ENCODE results near the gene SLC41A2.
"Not testable (repeated sequence)": the region's sequence is repeated elsewhere in the genome, so short reads cannot be mapped to it uniquely, and the experiment has no call there.

Gene SLC41A2

DNA sequence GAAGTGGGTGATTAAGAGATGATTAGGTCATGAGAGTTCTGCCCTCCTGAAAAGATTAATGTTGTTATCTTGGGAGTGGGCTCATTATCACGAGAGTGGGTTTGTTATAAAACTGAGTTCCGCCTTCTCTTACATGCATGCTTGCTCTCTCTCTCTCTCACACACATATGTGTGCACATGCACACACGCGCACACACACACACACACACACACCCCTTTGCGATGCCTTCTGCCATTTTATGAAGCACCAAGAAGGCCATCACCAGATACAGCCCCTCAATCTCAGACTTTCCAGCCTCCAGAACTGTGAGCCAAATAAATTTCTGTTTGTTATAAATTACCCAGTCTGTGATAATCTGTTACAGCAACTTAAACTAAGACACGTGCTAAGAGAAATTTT is 5.7 kb upstream of the SLC41A2 start:
- H3K27ac ChIP-seq (ENCODE audit: low read length): no peak overlapping the region
- no peak overlapping the region for H3K4me3 ChIP-seq (ENCODE audit: low read depth in 1 of 2, low read length in 2 of 2)
- H3K4me1 ChIP-seq (ENCODE audit: control insufficient read depth in 1 of 2, insufficient read depth in 2 of 2, low read length in 2 of 2): peaks cover 6 to 8% of the 10 kb centered on the region in 2 donors
- no peaks in the 10 kb centered on the region for H3K27me3 ChIP-seq (ENCODE audit: low read depth, low read length)
- no peaks in the 10 kb centered on the region for H3K9me3 ChIP-seq (ENCODE audit: control insufficient read depth in 1 of 2, low read length in 2 of 2)
- no peaks in the 10 kb centered on the region for H3K36me3 ChIP-seq (ENCODE audit: control insufficient read depth in 1 of 2, insufficient read depth in 2 of 2, low read length in 2 of 2)

DNA sequence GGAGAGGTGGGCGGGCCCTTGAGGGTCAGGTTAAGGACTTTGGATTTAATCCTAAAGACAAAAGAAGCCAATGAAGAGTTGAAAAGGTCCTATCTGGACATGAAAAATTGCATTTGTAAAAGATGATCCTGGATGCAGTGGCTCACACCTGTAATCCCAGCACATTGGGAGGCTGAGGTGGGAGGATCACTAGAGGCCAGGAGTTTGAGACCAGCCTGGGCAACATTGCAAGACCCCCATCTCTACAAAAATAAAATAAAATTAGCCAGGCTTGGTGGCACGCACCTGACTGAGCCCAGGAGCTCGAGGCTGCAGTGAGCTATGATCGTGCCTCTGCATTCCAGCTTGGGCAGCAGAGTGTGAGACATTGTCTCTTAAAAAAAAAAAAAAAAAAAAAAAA is 2.4 kb upstream of the SLC41A2 start:
- peaks cover 6 to 9% of the 10 kb centered on the region in 2 donors for H3K4me1 ChIP-seq (ENCODE audit: control insufficient read depth in 1 of 2, insufficient read depth in 2 of 2, low read length in 2 of 2)
- no peaks in the 10 kb centered on the region for H3K36me3 ChIP-seq (ENCODE audit: control insufficient read depth in 1 of 2, insufficient read depth in 2 of 2, low read length in 2 of 2)
- H3K4me3 ChIP-seq (ENCODE audit: low read depth in 1 of 2, low read length in 2 of 2): no peak overlapping the region
- H3K9me3 ChIP-seq (ENCODE audit: control insufficient read depth in 1 of 2, low read length in 2 of 2): no peaks in the 10 kb centered on the region
- H3K27me3 ChIP-seq (ENCODE audit: low read depth, low read length): no peaks in the 10 kb centered on the region
- H3K27ac ChIP-seq (ENCODE audit: low read length): no peak overlapping the region

DNA sequence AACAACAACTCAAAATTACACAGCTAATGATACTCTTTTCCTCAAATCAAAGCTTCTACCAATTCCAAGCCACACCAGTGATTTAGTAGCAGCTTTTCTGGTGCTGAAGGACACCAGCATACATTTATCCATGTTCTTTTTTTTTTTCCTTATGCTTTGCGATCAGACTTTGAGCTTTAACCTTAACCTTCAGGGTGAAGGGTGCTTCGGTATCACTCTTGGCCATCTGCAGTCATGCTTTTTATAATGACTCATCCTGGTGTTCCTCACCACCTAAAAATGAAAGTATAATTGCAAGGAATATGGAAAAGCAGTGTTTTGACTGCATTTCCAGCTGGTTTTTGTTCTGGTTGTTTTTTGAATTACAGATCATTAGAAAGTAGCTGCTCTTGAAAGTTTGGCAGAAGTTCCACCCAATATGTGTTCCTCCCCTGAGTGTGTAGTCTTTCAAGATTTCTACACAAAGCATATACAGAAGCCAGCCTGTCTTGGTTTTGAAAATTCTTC is 1.3 kb upstream of the SLC41A2 start:
- no peaks in the 10 kb centered on the region for H3K36me3 ChIP-seq (ENCODE audit: control insufficient read depth in 1 of 2, insufficient read depth in 2 of 2, low read length in 2 of 2)
- H3K27me3 ChIP-seq (ENCODE audit: low read depth, low read length): no peaks in the 10 kb centered on the region
- peaks cover 6 to 9% of the 10 kb centered on the region in 2 donors for H3K4me1 ChIP-seq (ENCODE audit: control insufficient read depth in 1 of 2, insufficient read depth in 2 of 2, low read length in 2 of 2)
- H3K9me3 ChIP-seq (ENCODE audit: control insufficient read depth in 1 of 2, low read length in 2 of 2): no peaks in the 10 kb centered on the region
- H3K4me3 ChIP-seq (ENCODE audit: low read depth in 1 of 2, low read length in 2 of 2): peak overlapping the region in 1 of 2 donors; percentile 71
- H3K27ac ChIP-seq (ENCODE audit: low read length): peak overlapping the region; percentile 75

DNA sequence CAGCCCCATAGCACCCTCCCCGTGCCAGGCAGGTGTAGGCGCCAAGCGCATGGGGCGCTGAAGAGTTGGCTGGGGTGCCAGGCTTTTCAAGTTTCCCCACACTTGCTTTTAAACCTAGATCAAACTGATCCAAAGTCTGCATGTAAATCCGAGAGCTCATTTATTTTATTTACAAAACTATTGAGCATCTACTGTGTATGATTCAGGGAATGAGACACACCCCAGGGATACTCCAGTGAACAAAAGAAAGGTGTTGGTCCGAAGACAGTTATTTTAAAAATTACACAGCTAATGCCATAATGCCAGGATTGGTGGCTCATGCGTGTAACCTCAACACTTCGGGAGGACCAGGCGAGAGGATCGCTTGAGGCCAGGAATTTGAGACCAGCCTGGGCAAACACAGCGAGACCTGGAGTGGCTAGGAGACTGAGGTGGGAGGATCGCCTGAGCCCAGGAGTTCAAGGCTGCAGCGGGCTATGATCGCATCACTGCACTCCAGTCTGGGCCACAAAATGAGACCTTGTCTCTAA is 780 bp upstream of the SLC41A2 start:
- Histone ChIP-seq H3K27ac (ENCODE audit: low read length) (peak overlapping the region; percentile 75), H3K36me3 (ENCODE audit: control insufficient read depth in 1 of 2, insufficient read depth in 2 of 2, low read length in 2 of 2) (no peaks in the 10 kb centered on the region), H3K9me3 (ENCODE audit: control insufficient read depth in 1 of 2, low read length in 2 of 2) (no peaks in the 10 kb centered on the region), H3K4me1 (ENCODE audit: control insufficient read depth in 1 of 2, insufficient read depth in 2 of 2, low read length in 2 of 2) (peaks cover 6 to 9% of the 10 kb centered on the region in 2 donors), H3K27me3 (ENCODE audit: low read depth, low read length) (no peaks in the 10 kb centered on the region), H3K4me3 (ENCODE audit: low read depth in 1 of 2, low read length in 2 of 2) (peak overlapping the region; percentile 56 to 71)

DNA sequence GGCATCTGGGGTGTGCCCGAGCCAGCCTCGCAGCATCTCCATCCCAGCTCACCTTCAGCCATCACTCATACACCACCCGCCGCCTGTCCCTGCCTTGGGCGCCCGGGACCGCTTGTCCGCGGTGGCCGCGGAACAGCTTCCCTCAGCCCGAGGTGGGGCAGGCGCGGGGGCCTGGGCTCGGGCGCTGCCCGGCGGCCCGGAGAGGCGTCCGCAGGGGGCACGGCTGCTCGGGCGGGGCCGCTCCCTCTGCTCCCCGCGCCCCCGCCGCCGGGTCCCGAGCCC is 430 bp downstream of the SLC41A2 start:
- Histone ChIP-seq H3K27ac (ENCODE audit: low read length) (no peak overlapping the region), H3K27me3 (ENCODE audit: low read depth, low read length) (no peaks in the 10 kb centered on the region), H3K4me3 (ENCODE audit: low read depth in 1 of 2, low read length in 2 of 2) (peak overlapping the region; percentile 68 to 71), H3K4me1 (ENCODE audit: control insufficient read depth in 1 of 2, insufficient read depth in 2 of 2, low read length in 2 of 2) (peaks cover 6 to 9% of the 10 kb centered on the region in 2 donors), H3K9me3 (ENCODE audit: control insufficient read depth in 1 of 2, low read length in 2 of 2) (no peaks in the 10 kb centered on the region), H3K36me3 (ENCODE audit: control insufficient read depth in 1 of 2, insufficient read depth in 2 of 2, low read length in 2 of 2) (no peaks in the 10 kb centered on the region)

- peak overlapping the region; percentile 68 to 71 for H3K4me3 ChIP-seq (ENCODE audit: low read depth in 1 of 2, low read length in 2 of 2)
- peaks cover 6 to 9% of the 10 kb centered on the region in 2 donors for H3K4me1 ChIP-seq (ENCODE audit: control insufficient read depth in 1 of 2, insufficient read depth in 2 of 2, low read length in 2 of 2)
- no peaks in the 10 kb centered on the region for H3K27me3 ChIP-seq (ENCODE audit: low read depth, low read length)
- H3K9me3 ChIP-seq (ENCODE audit: control insufficient read depth in 1 of 2, low read length in 2 of 2): no peaks in the 10 kb centered on the region
- no peaks in the 10 kb centered on the region for H3K36me3 ChIP-seq (ENCODE audit: control insufficient read depth in 1 of 2, insufficient read depth in 2 of 2, low read length in 2 of 2)
- no peak overlapping the region for H3K27ac ChIP-seq (ENCODE audit: low read length)
Observed at GRCh38 chr12:104956870-104957718, 996 bp downstream of the SLC41A2 start.

- Histone ChIP-seq H3K27me3 (ENCODE audit: low read depth, low read length) (no peaks in the 10 kb centered on the region), H3K4me1 (ENCODE audit: control insufficient read depth in 1 of 2, insufficient read depth in 2 of 2, low read length in 2 of 2) (peaks cover 6 to 9% of the 10 kb centered on the region in 2 donors), H3K4me3 (ENCODE audit: low read depth in 1 of 2, low read length in 2 of 2) (no peak overlapping the region), H3K36me3 (ENCODE audit: control insufficient read depth in 1 of 2, insufficient read depth in 2 of 2, low read length in 2 of 2) (no peaks in the 10 kb centered on the region), H3K27ac (ENCODE audit: low read length) (no peak overlapping the region), H3K9me3 (ENCODE audit: control insufficient read depth in 1 of 2, low read length in 2 of 2) (no peaks in the 10 kb centered on the region)
Observed at GRCh38 chr12:104955703-104956102, 2.4 kb downstream of the SLC41A2 start.

GRCh38 chr12:104953323-104953722 is 4.8 kb downstream of the SLC41A2 start:
- no peaks in the 10 kb centered on the region for H3K27me3 ChIP-seq (ENCODE audit: low read depth, low read length)
- peak overlapping the region; percentile 64 for H3K27ac ChIP-seq (ENCODE audit: low read length)
- H3K36me3 ChIP-seq (ENCODE audit: control insufficient read depth in 1 of 2, insufficient read depth in 2 of 2, low read length in 2 of 2): no peaks in the 10 kb centered on the region
- H3K4me3 ChIP-seq (ENCODE audit: low read depth in 1 of 2, low read length in 2 of 2): no peak overlapping the region
- H3K4me1 ChIP-seq (ENCODE audit: control insufficient read depth in 1 of 2, insufficient read depth in 2 of 2, low read length in 2 of 2): no peaks in the 10 kb centered on the region
- no peaks in the 10 kb centered on the region for H3K9me3 ChIP-seq (ENCODE audit: control insufficient read depth in 1 of 2, low read length in 2 of 2)

DNA sequence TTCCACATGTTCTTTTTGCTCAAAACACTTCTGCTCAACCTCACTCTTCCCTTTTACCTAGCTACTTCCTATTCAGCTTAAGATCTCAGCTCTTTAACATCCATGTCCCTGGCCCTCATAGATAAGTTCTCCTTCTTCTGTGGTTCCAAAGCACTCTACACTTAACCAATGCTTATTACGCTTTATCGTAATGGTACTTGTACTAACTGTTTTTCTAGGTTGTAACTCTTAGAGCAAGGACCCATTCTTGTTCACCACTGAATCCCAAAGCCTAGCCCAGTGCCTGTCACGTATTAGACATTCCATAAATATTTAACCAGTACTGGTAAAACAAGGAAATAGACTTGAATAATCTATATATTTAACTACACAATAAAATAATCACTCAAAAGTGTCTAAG is 5.3 kb downstream of the SLC41A2 start:
- Histone ChIP-seq H3K36me3 (ENCODE audit: control insufficient read depth in 1 of 2, insufficient read depth in 2 of 2, low read length in 2 of 2) (no peaks in the 10 kb centered on the region), H3K27ac (ENCODE audit: low read length) (peak overlapping the region; percentile 64), H3K27me3 (ENCODE audit: low read depth, low read length) (no peaks in the 10 kb centered on the region), H3K9me3 (ENCODE audit: control insufficient read depth in 1 of 2, low read length in 2 of 2) (no peaks in the 10 kb centered on the region), H3K4me3 (ENCODE audit: low read depth in 1 of 2, low read length in 2 of 2) (no peak overlapping the region), H3K4me1 (ENCODE audit: control insufficient read depth in 1 of 2, insufficient read depth in 2 of 2, low read length in 2 of 2) (no peaks in the 10 kb centered on the region)

- peak overlapping the region; percentile 64 for H3K27ac ChIP-seq (ENCODE audit: low read length)
- no peak overlapping the region for H3K4me3 ChIP-seq (ENCODE audit: low read depth in 1 of 2, low read length in 2 of 2)
- H3K27me3 ChIP-seq (ENCODE audit: low read depth, low read length): no peaks in the 10 kb centered on the region
- H3K36me3 ChIP-seq (ENCODE audit: control insufficient read depth in 1 of 2, insufficient read depth in 2 of 2, low read length in 2 of 2): no peaks in the 10 kb centered on the region
- no peaks in the 10 kb centered on the region for H3K4me1 ChIP-seq (ENCODE audit: control insufficient read depth in 1 of 2, insufficient read depth in 2 of 2, low read length in 2 of 2)
- H3K9me3 ChIP-seq (ENCODE audit: control insufficient read depth in 1 of 2, low read length in 2 of 2): no peaks in the 10 kb centered on the region
Observed at GRCh38 chr12:104951759-104952509, 6.2 kb downstream of the SLC41A2 start.

GRCh38 chr12:104948716-104949115 is 9.4 kb downstream of the SLC41A2 start:
- H3K4me1 ChIP-seq (ENCODE audit: control insufficient read depth in 1 of 2, insufficient read depth in 2 of 2, low read length in 2 of 2); H3K36me3 ChIP-seq (ENCODE audit: control insufficient read depth in 1 of 2, insufficient read depth in 2 of 2, low read length in 2 of 2); H3K27ac ChIP-seq (ENCODE audit: low read length): not testable (repeated sequence)

More at GRCh38 chr12:104948716-104949115, 9.4 kb downstream of the SLC41A2 start:
- H3K4me3 ChIP-seq (ENCODE audit: low read depth in 1 of 2, low read length in 2 of 2); H3K27me3 ChIP-seq (ENCODE audit: low read depth, low read length); H3K9me3 ChIP-seq (ENCODE audit: control insufficient read depth in 1 of 2, low read length in 2 of 2): not testable (repeated sequence)
